A673 (cell line): Measurements from ENCODE around the gene ASAP2.

Source experiments
- EZH2 ChIP-seq: fragments of 200-600 bp; sonication (generic); IDR thresholded peaks from 2 replicates; pipeline ENCODE4 v1.6.1; 2017; ENCODE audit warnings: borderline replicate concordance, low read depth, mild to moderate bottlenecking, mixed read lengths, antibody characterized with exemption, low read length; ENCODE audit not compliant: poor library complexity, severe bottlenecking
- TF ChIP-seq, protein P1 (sequence below): fragments of 300-800, 200-600 bp; sonication (generic); conservative IDR thresholded peaks from 2 replicates; pipeline ENCODE4 v1.5.1; 2017; ENCODE audit warnings: low read depth, mild to moderate bottlenecking, antibody characterized with exemption, low read length, moderate library complexity, mixed read lengths

- TF ChIP-seq, protein P1, sequence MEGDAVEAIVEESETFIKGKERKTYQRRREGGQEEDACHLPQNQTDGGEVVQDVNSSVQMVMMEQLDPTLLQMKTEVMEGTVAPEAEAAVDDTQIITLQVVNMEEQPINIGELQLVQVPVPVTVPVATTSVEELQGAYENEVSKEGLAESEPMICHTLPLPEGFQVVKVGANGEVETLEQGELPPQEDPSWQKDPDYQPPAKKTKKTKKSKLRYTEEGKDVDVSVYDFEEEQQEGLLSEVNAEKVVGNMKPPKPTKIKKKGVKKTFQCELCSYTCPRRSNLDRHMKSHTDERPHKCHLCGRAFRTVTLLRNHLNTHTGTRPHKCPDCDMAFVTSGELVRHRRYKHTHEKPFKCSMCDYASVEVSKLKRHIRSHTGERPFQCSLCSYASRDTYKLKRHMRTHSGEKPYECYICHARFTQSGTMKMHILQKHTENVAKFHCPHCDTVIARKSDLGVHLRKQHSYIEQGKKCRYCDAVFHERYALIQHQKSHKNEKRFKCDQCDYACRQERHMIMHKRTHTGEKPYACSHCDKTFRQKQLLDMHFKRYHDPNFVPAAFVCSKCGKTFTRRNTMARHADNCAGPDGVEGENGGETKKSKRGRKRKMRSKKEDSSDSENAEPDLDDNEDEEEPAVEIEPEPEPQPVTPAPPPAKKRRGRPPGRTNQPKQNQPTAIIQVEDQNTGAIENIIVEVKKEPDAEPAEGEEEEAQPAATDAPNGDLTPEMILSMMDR: no peak
- TF ChIP-seq EZH2: no peak
These were observed 52.4 kb downstream of the ASAP2 start for GRCh38 chr2:9258953-9259399.
